Kasumi-1 (cell line): ENCODE results near the gene AMN.

Source experiments
- DNase-seq, 2 experiments: peaks; one replicate each; lab custom pipeline; 2025; lab: John Stamatoyannopoulos, UW

The AMN gene

GRCh38 chr14:102944448-102945330, 22.2 kb downstream of the AMN start:
- no peak for DNase-seq

- DNase-seq, result no peak
Observed at GRCh38 chr14:102945346-102946130, 23.1 kb downstream of the AMN start.

GRCh38 chr14:102947321-102948103, 25.0 kb downstream of the AMN start:
- DNase-seq, result no peak

GRCh38 chr14:102948698-102949061, 26.2 kb downstream of the AMN start:
- DNase-seq, result no peak

- peak; percentile 52 to 66 for DNase-seq
Observed at GRCh38 chr14:102949062-102949800, 26.8 kb downstream of the AMN start.

GRCh38 chr14:102949801-102950451, 27.5 kb downstream of the AMN start:
- no peak for DNase-seq

GRCh38 chr14:102951034-102951433, 28.6 kb downstream of the AMN start:
- DNase-seq, result no peak

DNA sequence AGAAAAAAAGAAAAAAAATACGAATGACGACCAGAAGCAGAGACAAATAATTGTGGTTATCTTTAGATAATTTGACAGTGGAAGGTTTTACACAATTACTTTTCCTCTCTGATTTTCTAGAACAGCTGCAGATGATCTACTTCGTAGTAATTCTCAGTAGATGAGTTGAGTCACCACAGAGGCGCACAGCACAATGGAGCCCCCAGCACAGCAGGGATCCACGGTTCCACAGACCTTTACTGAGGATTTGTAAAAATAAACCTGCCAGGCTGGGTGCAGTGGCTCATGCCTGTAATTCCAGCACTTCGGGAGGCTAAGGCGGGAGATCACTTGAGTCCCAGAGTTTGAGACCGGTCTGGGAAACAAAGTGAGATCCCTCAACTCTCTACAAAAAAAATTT, 29.3 kb downstream of the AMN start:
- no peak for DNase-seq

GRCh38 chr14:102952276-102952675, 29.8 kb downstream of the AMN start:
- DNase-seq, result no peak

GRCh38 chr14:102953100-102953499, 30.6 kb downstream of the AMN start:
- no peak for DNase-seq

DNA sequence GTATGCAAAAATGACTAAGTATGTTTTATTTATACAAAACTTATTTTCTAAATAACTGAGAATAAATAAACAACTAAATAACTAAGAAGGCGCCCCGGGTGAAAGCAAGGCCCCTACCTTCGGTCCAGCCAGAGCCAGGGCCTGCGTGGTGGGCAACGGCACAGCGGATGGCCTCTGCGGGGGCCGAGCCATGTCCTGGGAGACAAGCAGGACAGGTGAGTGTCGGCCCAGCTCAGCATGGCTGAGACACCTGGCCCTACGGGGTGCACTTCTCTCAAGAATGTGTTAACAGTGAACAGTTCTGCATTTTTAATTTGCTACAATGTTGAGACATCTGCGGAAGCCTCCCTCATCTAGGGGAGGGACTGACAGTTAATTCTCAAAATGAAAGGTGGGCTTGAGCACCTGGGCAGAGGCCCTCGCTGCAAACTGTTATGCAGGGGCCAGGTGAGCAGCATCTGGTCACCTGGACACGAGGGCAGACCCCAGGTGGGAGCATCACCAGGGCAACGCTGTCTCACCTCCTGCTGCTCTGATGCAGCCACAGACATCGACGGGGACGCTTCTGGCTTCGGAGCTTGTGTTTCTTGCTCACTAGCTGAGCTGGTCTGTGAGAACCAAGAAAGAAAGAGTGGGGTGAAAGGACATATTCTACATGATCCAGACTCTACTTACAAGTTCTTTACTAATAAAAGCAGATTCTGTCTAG, 31.8 kb downstream of the AMN start:
- no peak for DNase-seq

DNA sequence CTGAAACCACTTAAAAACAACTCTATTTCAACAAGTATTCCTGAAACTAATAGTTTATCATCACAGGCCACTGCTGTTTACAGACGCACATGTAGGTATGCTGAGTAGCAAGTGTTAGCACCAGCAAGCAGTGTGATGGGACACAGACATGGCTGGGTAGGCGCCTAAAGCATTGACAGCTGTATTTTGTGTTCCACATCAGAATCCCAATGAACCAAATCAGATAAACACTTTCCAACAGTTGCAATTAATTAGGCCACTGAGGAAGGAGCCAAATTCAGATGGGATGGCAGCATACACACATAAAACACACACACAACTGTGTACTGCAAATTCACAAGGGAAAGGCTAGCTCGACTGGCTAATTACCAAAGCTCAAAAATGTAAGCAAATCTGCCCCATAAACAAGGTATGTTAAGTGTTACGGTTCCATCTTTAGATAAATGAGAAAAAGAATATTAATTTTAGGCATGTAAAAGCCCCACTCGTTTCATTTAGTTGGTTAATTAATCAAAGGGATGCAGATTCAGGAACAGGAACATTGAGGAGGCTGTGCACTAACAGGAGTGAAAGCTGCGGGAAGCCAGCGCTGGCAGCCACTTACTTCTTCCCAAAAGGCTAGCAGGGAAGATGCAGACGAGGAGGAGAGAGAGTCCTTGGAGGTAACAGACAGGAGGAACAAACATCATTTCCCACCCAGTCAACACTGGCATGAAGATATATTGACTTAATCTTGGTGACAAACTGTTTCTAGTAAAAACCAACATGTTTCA, 33.4 kb downstream of the AMN start:
- no peak for DNase-seq

GRCh38 chr14:102957222-102957621, 34.8 kb downstream of the AMN start:
- no peak for DNase-seq

GRCh38 chr14:102958461-102958860, 36.0 kb downstream of the AMN start:
- no peak for DNase-seq

GRCh38 chr14:102962111-102962627, 39.7 kb downstream of the AMN start:
- DNase-seq, result no peak

GRCh38 chr14:102964152-102964730, 41.8 kb downstream of the AMN start:
- no peak for DNase-seq

GRCh38 chr14:102965282-102965681, 42.8 kb downstream of the AMN start:
- no peak for DNase-seq

- DNase-seq, result peak in 1 of 2 experiments; percentile 3
Observed at GRCh38 chr14:102965971-102966655, 43.6 kb downstream of the AMN start.
